Caco-2 (cell line): ENCODE data around the gene SH3BP2. TPM values are rescaled to one million over a fixed set of nuclear protein-coding genes. Genes with fewer than 3 reads are reported as not detected.

Experiments used
- BruUV-seq: library from RNA; stranded (reverse); fragments of 400-500 nt; replicated peaks from 2 replicates; lab custom pipeline; 2021; lab: Mats Ljungman, UMichigan
- CTCF ChIA-PET: fragments of 300-600 bp; sonication (Branson Sonifier 250); formaldehyde crosslinking; loops from one replicate; lab custom pipeline; 2022; ENCODE audit warnings: antibody characterized with exemption; lab: Charles Lee
- POLR2A ChIA-PET: fragments of 300-600 bp; sonication (Branson Sonifier 250); formaldehyde crosslinking; loops from one replicate; lab custom pipeline; 2022; ENCODE audit warnings: antibody characterized with exemption; lab: Charles Lee
- DNase-seq, 2 experiments: peaks; one replicate each; pipeline versions ENCODE4 v3.0.0 to v3.0.0-alpha.2; 2020 to 2022
- H3K27me3 ChIP-seq: replicated peaks from 2 replicates; pipeline ENCODE4 v1.6.0; 2011; ENCODE audit warnings: low read length; ENCODE audit not compliant: control insufficient read depth, insufficient read depth
- H3K36me3 ChIP-seq: 2 replicates; pipeline ENCODE4 v1.5.1; 2011; ENCODE audit warnings: low read length; ENCODE audit not compliant: control insufficient read depth, insufficient read depth
- H3K4me1 ChIP-seq: fragments of 250-450 bp; sonication (Bioruptor Pico); 2 replicates; pipeline ENCODE4 v1.5.1; 2020; ENCODE audit warnings: mild to moderate bottlenecking
- H3K4me3 ChIP-seq: 2 replicates; pipeline ENCODE4 v1.5.1; 2011; ENCODE audit warnings: low read depth, mild to moderate bottlenecking, control low read depth, low read length
- H3K9me3 ChIP-seq: fragments of 250-450 bp; sonication (Bioruptor Pico); 2 replicates; pipeline ENCODE4 v1.5.1; 2020; ENCODE audit warnings: mild to moderate bottlenecking, moderate library complexity
- H3K27ac Mint-ChIP-seq: one replicate; pipeline ENCODE4 v1.8.0; 2022; ENCODE audit warnings: mixed read lengths; ENCODE audit not compliant: unreplicated experiment
- H3K27me3 Mint-ChIP-seq: one replicate; pipeline ENCODE4 v1.8.0; 2022; ENCODE audit warnings: mixed read lengths; ENCODE audit not compliant: insufficient read depth, unreplicated experiment
- H3K36me3 Mint-ChIP-seq: one replicate; pipeline ENCODE4 v1.8.0; 2022; ENCODE audit warnings: mild to moderate bottlenecking, mixed read lengths; ENCODE audit not compliant: insufficient read depth, unreplicated experiment
- H3K4me1 Mint-ChIP-seq: one replicate; pipeline ENCODE4 v1.8.0; 2022; ENCODE audit warnings: low read depth, mixed read lengths; ENCODE audit not compliant: unreplicated experiment
- H3K4me3 Mint-ChIP-seq: one replicate; pipeline ENCODE4 v1.8.0; 2022; ENCODE audit warnings: mild to moderate bottlenecking, moderate library complexity, mixed read lengths; ENCODE audit not compliant: unreplicated experiment
- H3K9me3 Mint-ChIP-seq: one replicate; pipeline ENCODE4 v1.8.0; 2022; ENCODE audit warnings: mixed read lengths; ENCODE audit not compliant: unreplicated experiment
- intact Hi-C: fragments of 100-400 bp; cut with micrococcal nuclease; formaldehyde crosslinking; loops from one replicate; pipeline ENCODE4 v1.10.0; 2022; ENCODE audit not compliant: unreplicated experiment
- total RNA-seq: library from RNA; stranded (reverse); gene quantifications from 2 replicates; pipeline ENCODE4 v1.2.3, GENCODE V29; 2022
- TF ChIP-seq, protein P1 (sequence below), 2 experiments: fragments of 200-600 bp in 1 of 2; IDR thresholded peaks; 1 replicate in 1 of 2; 2 replicates in 1 of 2; pipeline versions ENCODE4 v1.5.1 to v1.8.0; 2011 to 2022; ENCODE audit warnings: antibody characterized with exemption in 1 of 2, control low read depth in 1 of 2, inconsistent platforms in 1 of 2, low read depth in 1 of 2, low read length in 1 of 2, mild to moderate bottlenecking in 1 of 2, moderate library complexity in 1 of 2; ENCODE audit not compliant: insufficient read depth in 1 of 2, severe bottlenecking in 1 of 2, unreplicated experiment in 1 of 2

The SH3BP2 gene
- total RNA-seq, 1 experiment from 2014 or later: 44.4 TPM

DNA sequence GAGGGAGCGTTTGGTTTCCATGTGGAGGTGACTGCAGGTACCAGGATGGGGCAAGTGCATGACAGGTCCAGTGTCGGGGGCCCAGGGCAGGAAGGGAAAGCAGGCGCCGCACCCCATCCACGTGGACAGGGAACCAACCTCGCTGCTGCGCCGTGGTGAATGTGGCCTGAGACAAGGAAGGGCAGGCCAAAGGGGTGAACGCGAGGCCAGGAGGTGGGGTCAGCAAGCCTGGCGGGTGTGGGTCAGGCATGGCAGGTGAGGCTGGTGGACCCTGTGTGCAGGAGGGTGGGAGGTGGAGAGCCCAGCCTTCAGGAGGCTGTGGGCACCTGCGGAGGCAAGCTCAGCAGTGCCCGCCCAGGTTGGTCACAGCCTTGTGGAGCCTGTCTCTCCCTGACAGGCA is 14.7 kb downstream of the SH3BP2 start:
- Mint-ChIP-seq H3K27ac (no peak overlapping the region), H3K4me3 (no peak overlapping the region), H3K9me3 (no peaks in the 10 kb centered on the region), H3K4me1 (no peaks in the 10 kb centered on the region), H3K36me3 (peaks cover 8% of the 10 kb centered on the region), H3K27me3 (no peaks in the 10 kb centered on the region)
- ChIA-PET CTCF (no interaction called here), POLR2A (no interaction called here)
- Histone ChIP-seq H3K27me3 (no peaks in the 10 kb centered on the region), H3K36me3 (no peaks in the 10 kb centered on the region), H3K4me1 (no peaks in the 10 kb centered on the region), H3K4me3 (no peak overlapping the region), H3K9me3 (no peaks in the 10 kb centered on the region)
- BruUV-seq: no TSS peak
- intact Hi-C loops: no loop called here
- TF ChIP-seq, protein P1, sequence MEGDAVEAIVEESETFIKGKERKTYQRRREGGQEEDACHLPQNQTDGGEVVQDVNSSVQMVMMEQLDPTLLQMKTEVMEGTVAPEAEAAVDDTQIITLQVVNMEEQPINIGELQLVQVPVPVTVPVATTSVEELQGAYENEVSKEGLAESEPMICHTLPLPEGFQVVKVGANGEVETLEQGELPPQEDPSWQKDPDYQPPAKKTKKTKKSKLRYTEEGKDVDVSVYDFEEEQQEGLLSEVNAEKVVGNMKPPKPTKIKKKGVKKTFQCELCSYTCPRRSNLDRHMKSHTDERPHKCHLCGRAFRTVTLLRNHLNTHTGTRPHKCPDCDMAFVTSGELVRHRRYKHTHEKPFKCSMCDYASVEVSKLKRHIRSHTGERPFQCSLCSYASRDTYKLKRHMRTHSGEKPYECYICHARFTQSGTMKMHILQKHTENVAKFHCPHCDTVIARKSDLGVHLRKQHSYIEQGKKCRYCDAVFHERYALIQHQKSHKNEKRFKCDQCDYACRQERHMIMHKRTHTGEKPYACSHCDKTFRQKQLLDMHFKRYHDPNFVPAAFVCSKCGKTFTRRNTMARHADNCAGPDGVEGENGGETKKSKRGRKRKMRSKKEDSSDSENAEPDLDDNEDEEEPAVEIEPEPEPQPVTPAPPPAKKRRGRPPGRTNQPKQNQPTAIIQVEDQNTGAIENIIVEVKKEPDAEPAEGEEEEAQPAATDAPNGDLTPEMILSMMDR (IDR thresholded peaks at IDR 0.05; ENCODE audit: insufficient read depth in 1 of 2, low read depth in 1 of 2, low read length in 1 of 2, severe bottlenecking in 1 of 2, unreplicated experiment in 1 of 2): no peak
- DNase-seq: no peak

DNA sequence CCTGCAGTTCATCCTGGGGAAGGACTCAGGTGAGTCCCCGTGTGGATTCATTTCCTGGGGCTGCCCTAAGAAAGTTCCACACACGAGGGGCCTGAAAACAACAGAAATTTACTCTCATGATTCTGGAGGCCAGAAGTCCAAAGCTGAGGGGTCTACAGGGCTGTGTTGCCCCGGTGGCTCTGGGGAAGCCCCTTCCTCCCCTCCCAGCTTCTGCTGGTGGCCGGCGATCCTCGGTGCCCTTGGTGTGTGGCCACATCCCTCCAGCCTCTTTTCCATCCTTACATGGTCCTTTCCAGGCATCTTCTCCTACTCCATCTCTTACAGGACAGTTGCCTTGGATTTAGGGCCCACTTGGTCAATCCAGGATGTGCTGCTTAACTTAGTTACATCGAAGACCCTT is 15.1 kb downstream of the SH3BP2 start:
- intact Hi-C loops: no loop called here
- TF ChIP-seq, protein P1 (IDR thresholded peaks at IDR 0.05; ENCODE audit: insufficient read depth in 1 of 2, low read depth in 1 of 2, low read length in 1 of 2, severe bottlenecking in 1 of 2, unreplicated experiment in 1 of 2): no peak
- Mint-ChIP-seq H3K27ac (no peak overlapping the region), H3K27me3 (no peaks in the 10 kb centered on the region), H3K9me3 (no peaks in the 10 kb centered on the region), H3K4me3 (no peak overlapping the region), H3K4me1 (no peaks in the 10 kb centered on the region), H3K36me3 (peaks cover 8% of the 10 kb centered on the region)
- no peaks in the 10 kb centered on the region for H3K36me3 ChIP-seq
- ChIA-PET POLR2A (no interaction called here), CTCF (no interaction called here)
- BruUV-seq: no TSS peak
- H3K9me3 ChIP-seq: no peaks in the 10 kb centered on the region
- H3K4me1 ChIP-seq: no peaks in the 10 kb centered on the region
- no peak overlapping the region for H3K4me3 ChIP-seq
- H3K27me3 ChIP-seq: no peaks in the 10 kb centered on the region
- no peak for DNase-seq

DNA sequence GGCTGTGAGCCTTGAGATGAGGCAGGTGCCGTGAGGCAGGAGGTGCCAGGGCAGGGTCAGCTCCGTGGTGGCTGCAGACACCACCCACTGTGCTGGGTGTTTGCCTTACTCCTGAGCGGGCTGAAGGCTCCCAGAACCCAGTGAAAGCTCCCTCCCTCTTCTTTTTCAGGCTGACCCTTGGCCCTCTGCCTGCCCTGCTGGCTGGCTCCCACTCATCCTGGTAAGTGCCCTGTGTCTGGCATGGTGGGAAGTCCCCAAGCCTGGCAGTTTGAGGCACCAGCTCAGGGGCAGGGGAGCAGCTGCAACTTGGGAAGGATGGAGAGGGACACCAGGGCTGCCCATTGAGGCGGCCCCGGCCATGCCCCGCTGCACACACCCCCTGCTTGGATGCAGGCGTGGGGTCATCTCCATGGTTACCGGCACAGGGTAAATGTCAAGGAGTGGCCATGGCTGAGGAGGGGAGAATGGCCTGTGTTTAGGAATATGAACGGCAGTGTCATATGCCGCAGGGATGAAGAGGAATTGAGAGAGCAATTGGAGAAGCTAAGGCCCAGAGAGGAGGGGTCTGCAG is 16.8 kb downstream of the SH3BP2 start:
- Mint-ChIP-seq H3K4me3 (no peak overlapping the region), H3K27ac (no peak overlapping the region), H3K27me3 (no peaks in the 10 kb centered on the region), H3K9me3 (no peaks in the 10 kb centered on the region), H3K36me3 (peaks cover 8% of the 10 kb centered on the region), H3K4me1 (no peaks in the 10 kb centered on the region)
- Histone ChIP-seq H3K27me3 (no peaks in the 10 kb centered on the region), H3K4me3 (no peak overlapping the region), H3K4me1 (no peaks in the 10 kb centered on the region), H3K9me3 (no peaks in the 10 kb centered on the region), H3K36me3 (no peaks in the 10 kb centered on the region)
- TF ChIP-seq, protein P1 (IDR thresholded peaks at IDR 0.05; ENCODE audit: insufficient read depth in 1 of 2, low read depth in 1 of 2, low read length in 1 of 2, severe bottlenecking in 1 of 2, unreplicated experiment in 1 of 2): no peak
- CTCF ChIA-PET: interaction anchor here (0.6 to 1.0 kb wide), 2 partner anchors 8 to 1061 kb away, joined by 3 read pairs; no protein-coding TSS in a partner anchor
- POLR2A ChIA-PET: no interaction called here
- BruUV-seq: no TSS peak
- intact Hi-C loops: no loop called here
- DNase-seq: no peak
